ACC112 (cell line): Measurements from ENCODE around the gene ULK4.
"Not testable (repeated sequence)": the region's sequence is repeated elsewhere in the genome, so short reads cannot be mapped to it uniquely, and the experiment has no call there.

ENCODE experiments used
- H2AFZ ChIP-seq: fragments of 200-600 bp; sonication (generic); one replicate; pipeline ENCODE4 v1.6.0; 2017; ENCODE audit warnings: antibody characterized with exemption, low read length; ENCODE audit not compliant: unreplicated experiment
- H3K27ac ChIP-seq: fragments of 200-600 bp; sonication (generic); 2 replicates; pipeline ENCODE4 v1.5.1; 2014; ENCODE audit warnings: low read depth, mild to moderate bottlenecking, antibody characterized with exemption, low read length, moderate library complexity
- H3K27me3 ChIP-seq: fragments of 200-600 bp; sonication (generic); 2 replicates; pipeline ENCODE4 v1.6.1; 2014; ENCODE audit warnings: mild to moderate bottlenecking, antibody characterized with exemption, low read length, moderate library complexity, mixed read lengths; ENCODE audit not compliant: insufficient read depth
- H3K36me3 ChIP-seq: fragments of 200-600 bp; sonication (generic); 2 replicates; pipeline ENCODE4 v1.6.1; 2016; ENCODE audit warnings: mild to moderate bottlenecking, antibody characterized with exemption, low read length, moderate library complexity, mixed read lengths; ENCODE audit not compliant: insufficient read depth
- H3K4me1 ChIP-seq: fragments of 200-600 bp; sonication (generic); one replicate; pipeline ENCODE4 v1.6.1; 2016; ENCODE audit warnings: low read length, mixed read lengths; ENCODE audit not compliant: insufficient read depth, unreplicated experiment, control insufficient read depth
- H3K4me3 ChIP-seq: fragments of 200-600 bp; sonication (generic); 2 replicates; pipeline ENCODE4 v1.5.1; 2014; ENCODE audit warnings: mild to moderate bottlenecking, low read depth, low read length
- H3K79me2 ChIP-seq: fragments of 200-600 bp; sonication (generic); one replicate; pipeline ENCODE4 v1.6.0; 2016; ENCODE audit warnings: low read length; ENCODE audit not compliant: control insufficient read depth, unreplicated experiment, insufficient read depth

The ULK4 gene

DNA sequence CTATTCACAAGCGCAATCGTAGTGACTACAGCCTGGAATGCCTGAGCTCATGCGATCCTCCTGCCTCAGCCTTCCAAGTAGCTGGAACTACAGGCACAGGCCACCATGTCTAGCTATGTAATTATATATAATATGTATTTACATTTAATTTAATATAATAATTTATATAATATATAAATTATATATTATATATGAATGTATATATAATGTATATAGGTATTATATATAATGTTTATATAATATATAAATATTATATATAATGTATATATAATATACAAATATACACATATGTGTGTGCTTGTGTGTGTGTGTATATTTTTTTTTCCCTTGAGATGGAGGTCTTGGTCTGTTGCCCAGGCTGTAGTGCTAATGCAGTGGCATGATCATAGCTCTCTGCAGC, 27.6 kb upstream of the ULK4 start:
- Histone ChIP-seq H3K36me3 (no peaks in the 10 kb centered on the region), H3K4me1 (no peaks in the 10 kb centered on the region), H3K27me3 (no peaks in the 10 kb centered on the region), H3K79me2 (no peaks in the 10 kb centered on the region), H3K27ac (no peak overlapping the region), H2AFZ (no peak overlapping the region), H3K4me3 (no peak overlapping the region)

DNA sequence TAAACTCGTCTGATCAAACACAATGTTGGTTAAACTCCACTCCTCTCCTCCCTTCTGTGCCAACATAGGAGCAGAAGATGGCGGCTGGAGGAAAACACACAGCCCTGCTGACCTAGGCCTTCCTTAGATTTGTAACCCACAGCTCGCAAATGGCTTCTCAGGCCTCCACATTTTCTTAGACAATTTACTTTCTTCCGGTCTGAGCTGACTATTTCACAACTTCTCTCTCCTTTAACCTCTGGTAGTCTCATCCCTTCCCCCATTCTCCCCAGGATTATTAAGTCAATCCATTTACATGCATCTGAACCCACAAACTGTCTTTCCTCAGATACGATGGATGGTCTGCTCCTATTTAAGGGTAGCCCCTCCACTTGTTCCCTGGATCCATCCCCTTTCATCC, 25.7 kb upstream of the ULK4 start:
- Histone ChIP-seq H3K27ac (no peak overlapping the region), H2AFZ (no peak overlapping the region), H3K79me2 (no peaks in the 10 kb centered on the region), H3K36me3 (no peaks in the 10 kb centered on the region), H3K27me3 (no peaks in the 10 kb centered on the region), H3K4me3 (no peak overlapping the region), H3K4me1 (no peaks in the 10 kb centered on the region)

DNA sequence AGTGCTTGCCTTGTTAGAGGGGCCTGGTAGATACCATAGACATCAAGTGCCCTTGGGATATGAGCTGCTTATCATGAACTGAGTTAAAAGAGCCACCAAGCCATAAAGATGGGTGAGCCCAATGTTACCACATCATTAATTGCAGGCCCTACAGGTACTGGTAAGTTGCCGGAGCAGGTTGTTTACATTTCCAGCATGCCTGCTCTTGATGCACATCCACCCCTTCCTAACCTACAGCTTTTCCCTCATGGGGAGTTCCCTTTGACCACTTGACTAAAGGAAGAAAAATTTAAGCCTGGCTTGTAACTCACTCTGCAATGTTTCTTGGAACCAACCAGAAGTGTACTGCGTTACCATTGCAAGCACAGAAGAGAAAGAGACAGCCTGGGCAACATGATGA, 24.7 kb upstream of the ULK4 start:
- no peak overlapping the region for H2AFZ ChIP-seq
- no peak overlapping the region for H3K4me3 ChIP-seq
- H3K4me1 ChIP-seq = no peaks in the 10 kb centered on the region
- no peaks in the 10 kb centered on the region for H3K36me3 ChIP-seq
- no peaks in the 10 kb centered on the region for H3K27me3 ChIP-seq
- no peaks in the 10 kb centered on the region for H3K79me2 ChIP-seq
- no peak overlapping the region for H3K27ac ChIP-seq

DNA sequence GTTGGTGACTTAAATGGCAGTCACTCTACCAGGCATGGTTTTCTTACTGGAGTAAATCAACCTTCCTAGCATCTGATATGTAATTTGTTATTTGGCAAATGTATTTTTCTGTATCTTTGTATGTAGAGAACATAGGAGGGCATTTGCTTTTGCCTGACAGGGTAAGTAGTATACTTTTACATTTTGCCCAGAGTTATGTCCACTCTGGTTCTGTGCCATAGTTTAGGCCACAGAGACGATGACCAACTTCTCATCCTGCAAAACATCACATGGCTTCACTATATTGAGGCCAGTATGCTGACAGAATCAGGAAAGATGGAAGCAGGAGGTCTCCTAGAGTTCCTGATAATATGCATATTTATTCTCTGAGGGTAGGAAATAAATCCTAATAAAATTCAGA, 23.1 kb upstream of the ULK4 start:
- H2AFZ ChIP-seq = no peak overlapping the region
- H3K79me2 ChIP-seq = no peaks in the 10 kb centered on the region
- H3K4me1 ChIP-seq = no peaks in the 10 kb centered on the region
- H3K4me3 ChIP-seq = no peak overlapping the region
- H3K27ac ChIP-seq = no peak overlapping the region
- H3K27me3 ChIP-seq = no peaks in the 10 kb centered on the region
- no peaks in the 10 kb centered on the region for H3K36me3 ChIP-seq

DNA sequence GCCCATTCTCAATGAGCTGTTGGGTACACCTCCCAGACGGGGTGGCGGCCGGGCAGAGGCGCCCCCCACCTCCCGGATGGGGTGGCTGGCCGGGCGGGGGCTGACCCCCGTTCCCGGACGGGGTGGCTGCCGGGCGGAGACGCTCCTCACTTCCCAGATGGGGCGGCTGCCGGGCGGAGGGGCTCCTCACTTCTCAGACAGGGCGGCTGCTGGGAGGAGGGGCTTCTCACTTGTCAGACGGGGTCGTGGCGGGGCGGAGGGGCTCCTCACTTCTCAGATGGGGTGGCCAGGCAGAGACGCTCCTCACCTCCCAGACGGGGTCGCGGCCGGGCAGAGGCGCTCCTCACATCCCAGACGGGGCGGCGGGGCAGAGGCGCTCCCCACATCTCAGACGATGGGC, 21.2 kb upstream of the ULK4 start:
- H3K4me3 ChIP-seq, H3K79me2 ChIP-seq, H3K36me3 ChIP-seq, H3K27me3 ChIP-seq, H3K27ac ChIP-seq, H2AFZ ChIP-seq, H3K4me1 ChIP-seq: not testable (repeated sequence)

DNA sequence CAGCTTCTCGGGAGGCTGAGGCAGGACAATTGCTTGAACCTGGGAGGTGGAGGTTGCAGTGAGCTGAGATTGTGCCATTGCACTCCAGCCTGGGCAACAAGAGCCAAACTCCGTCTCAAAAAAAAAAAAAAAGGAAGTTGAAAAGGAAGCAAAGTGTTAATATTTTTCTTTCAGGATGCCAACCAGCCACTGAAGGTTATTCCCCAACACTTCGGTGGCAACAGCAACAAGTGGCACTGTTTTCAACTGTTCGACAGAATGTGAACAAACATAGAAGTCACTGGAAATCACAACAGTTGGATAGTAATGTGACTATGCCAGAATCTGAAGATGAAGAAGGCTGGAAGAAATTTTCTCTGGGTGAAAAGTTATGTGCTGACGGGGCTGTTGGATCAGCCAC, 15.5 kb upstream of the ULK4 start:
- H3K4me3 ChIP-seq, H3K79me2 ChIP-seq, H3K36me3 ChIP-seq, H3K27me3 ChIP-seq, H3K4me1 ChIP-seq, H3K27ac ChIP-seq, H2AFZ ChIP-seq: not testable (repeated sequence)

DNA sequence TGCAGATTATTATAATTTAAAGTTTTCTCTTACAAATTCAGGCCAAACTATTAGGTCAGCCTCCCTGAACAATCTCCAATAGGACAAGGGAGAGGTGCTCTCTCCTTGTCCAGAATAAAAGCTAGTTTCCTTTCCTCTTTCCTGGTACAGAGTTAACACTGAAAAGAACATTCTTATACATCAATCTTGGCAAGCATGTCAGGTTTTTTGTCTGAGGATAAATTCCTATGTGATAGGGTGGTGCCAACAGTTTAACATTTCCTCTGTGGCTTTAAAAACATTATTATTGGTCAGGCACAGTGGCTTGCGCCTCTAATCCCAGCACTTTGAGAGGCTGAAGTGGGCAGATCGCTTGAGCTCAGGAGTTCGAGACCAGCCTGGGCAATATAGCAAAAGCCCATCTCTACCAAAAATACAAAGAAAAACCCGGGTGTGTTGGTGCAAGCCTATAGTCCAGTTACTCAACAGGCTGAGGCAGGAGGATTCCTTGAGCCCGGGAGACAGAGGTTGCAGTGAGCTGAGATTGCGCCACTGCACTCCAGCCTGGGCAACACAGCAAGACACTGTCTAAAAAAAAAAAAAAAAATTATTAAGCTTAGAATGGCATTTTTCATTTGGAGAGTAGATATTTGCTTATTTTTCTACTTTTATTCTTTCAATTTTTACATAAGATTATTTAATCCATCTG, 13.7 kb upstream of the ULK4 start:
- Histone ChIP-seq H3K79me2 (no peaks in the 10 kb centered on the region), H2AFZ (no peak overlapping the region), H3K4me1 (no peaks in the 10 kb centered on the region), H3K27me3 (no peaks in the 10 kb centered on the region), H3K4me3 (no peak overlapping the region), H3K36me3 (no peaks in the 10 kb centered on the region), H3K27ac (no peak overlapping the region)

DNA sequence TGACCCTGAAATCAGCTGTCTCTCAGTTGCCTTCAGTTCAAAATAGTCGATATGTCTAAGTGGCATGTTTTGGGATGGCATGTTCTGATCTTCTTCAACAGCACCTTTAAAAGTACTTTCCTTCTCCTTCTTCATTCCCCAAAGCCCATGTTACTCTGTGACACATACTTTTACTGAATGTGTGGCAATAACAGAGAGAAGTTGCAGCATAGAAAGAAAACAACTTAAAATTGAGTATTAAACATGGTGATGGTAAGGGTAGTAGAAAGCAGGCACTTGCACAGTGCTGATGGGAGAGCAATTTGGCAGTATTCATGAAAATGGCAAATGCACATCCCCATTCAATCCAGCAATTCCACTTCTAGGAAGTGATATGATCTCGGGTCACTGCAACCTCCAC, 12.3 kb upstream of the ULK4 start:
- Histone ChIP-seq H3K27me3 (no peaks in the 10 kb centered on the region), H3K4me1 (no peaks in the 10 kb centered on the region), H3K27ac (no peak overlapping the region), H3K36me3 (no peaks in the 10 kb centered on the region), H3K79me2 (no peaks in the 10 kb centered on the region), H2AFZ (no peak overlapping the region), H3K4me3 (no peak overlapping the region)

DNA sequence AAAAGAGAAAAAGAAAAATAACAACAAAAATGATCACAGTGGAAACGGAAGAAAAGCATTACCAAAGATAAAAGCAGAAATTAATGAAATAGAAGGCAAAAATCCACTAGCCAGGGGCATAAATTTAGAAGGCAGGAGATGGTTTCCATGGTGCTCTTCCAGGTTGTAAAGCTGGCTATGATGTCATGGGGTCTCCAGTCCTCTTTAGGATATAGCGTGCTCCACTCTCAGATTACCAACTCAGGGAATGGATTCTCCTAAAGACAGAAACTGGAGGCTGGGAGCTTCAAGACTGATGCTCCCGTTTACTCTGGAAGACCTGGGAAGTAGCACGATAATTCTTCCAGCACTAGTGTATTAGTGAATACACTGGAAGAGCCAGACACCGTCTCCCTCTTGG, 10.9 kb upstream of the ULK4 start:
- Histone ChIP-seq H2AFZ (no peak overlapping the region), H3K79me2 (no peaks in the 10 kb centered on the region), H3K36me3 (no peaks in the 10 kb centered on the region), H3K4me1 (no peaks in the 10 kb centered on the region), H3K27me3 (no peaks in the 10 kb centered on the region), H3K27ac (no peak overlapping the region), H3K4me3 (no peak overlapping the region)

DNA sequence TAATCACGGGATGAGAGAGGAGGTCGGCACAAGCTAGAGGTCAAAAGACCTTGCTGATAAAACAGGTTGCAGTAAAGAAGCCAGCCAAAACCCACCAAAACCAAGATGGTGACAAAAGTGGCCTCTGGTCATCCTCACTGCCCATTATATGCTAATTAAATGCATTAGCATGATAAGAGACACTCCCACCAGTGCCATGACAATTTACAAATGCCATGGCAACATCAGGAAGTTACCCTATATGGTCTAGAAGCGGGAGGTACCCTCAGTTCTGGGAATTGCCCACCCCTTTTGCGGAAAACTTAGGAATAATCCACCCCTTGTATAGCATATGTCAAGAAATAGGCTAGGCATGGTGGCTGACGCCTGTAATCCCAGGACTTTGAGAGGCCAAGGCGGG, 4.3 kb upstream of the ULK4 start:
- H3K27me3 ChIP-seq = no peaks in the 10 kb centered on the region
- H2AFZ ChIP-seq = no peak overlapping the region
- H3K79me2 ChIP-seq = no peaks in the 10 kb centered on the region
- no peak overlapping the region for H3K4me3 ChIP-seq
- H3K4me1 ChIP-seq = no peaks in the 10 kb centered on the region
- H3K36me3 ChIP-seq = no peaks in the 10 kb centered on the region
- no peak overlapping the region for H3K27ac ChIP-seq

DNA sequence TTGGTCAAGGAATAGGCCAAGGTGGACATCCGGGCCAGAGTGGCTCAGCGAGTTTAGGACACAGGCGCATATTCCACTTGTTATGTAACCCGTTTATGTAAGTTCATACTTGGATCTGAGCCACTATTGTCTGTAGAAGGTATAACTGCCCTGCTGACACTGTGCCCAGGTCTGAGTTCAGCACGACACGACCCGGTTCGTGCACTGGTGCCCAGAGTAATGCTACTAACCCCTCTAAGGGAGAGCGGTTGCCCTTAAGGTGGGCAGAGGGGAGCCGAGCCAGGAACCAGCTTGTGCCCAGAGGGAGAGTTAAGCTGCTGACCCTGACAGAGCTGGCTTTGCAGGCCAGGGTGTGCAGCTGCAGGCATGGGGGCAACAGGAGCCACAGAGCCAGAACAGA, 1.9 kb upstream of the ULK4 start:
- peaks cover 7% of the 10 kb centered on the region for H3K79me2 ChIP-seq
- peaks cover 5% of the 10 kb centered on the region for H3K4me1 ChIP-seq
- H2AFZ ChIP-seq = no peak overlapping the region
- H3K27me3 ChIP-seq = no peaks in the 10 kb centered on the region
- H3K27ac ChIP-seq = no peak overlapping the region
- H3K4me3 ChIP-seq = no peak overlapping the region
- no peaks in the 10 kb centered on the region for H3K36me3 ChIP-seq
